ENCODE measurements around the gene MYCN. TPM values are rescaled to one million over a fixed set of nuclear protein-coding genes. Genes with fewer than 3 reads are reported as not detected.

MYCN gene
- total and polyA plus RNA-seq, 2 of the 4 experiments (the other 2 are of a cell fraction), result not detected

DNA sequence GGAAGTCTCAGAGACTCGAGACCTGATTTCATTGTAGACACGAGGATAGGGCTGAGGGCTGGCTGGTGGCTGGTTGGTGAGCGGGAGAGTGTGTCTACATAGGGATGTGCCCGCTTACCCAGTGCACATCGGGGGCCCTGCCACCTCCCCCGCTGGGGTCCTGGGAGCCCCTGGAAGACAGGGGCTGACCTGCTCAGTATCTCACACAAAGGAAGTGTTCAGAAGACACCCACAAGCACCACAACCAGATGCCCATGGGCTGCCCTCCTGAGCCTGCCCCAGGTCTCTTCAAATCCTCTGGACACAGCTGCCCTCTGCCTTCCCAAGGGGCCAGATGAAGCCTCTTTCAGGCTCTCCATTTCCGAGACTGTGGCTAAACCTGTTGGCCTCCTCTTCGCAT is 43.1 kb downstream of the MYCN start:
- Histone ChIP-seq H2AK9ac (replicated peaks; ENCODE audit: low read depth, low read length, poor library complexity) (no peak overlapping the region), H3K56ac (ENCODE audit: extremely low read depth, insufficient read depth, low read length) (no peak overlapping the region), H3K27me3 (ENCODE audit: control insufficient read depth, insufficient read depth, low read length) (no peaks in the 10 kb centered on the region), H3K4me1 (ENCODE audit: control insufficient read depth, insufficient read depth, low read length) (no peaks in the 10 kb centered on the region), H3K9me3 (ENCODE audit: control insufficient read depth, insufficient read depth, low read length) (peaks cover 53% of the 10 kb centered on the region), H2BK5ac (ENCODE audit: low read depth, low read length, poor library complexity, severe bottlenecking) (no peak overlapping the region), H2AK5ac (ENCODE audit: low read depth, low read length) (no peak overlapping the region), H2BK15ac (ENCODE audit: low read depth, low read length) (no peak overlapping the region), H3K9ac (ENCODE audit: low read depth, low read length) (no peak overlapping the region), H3K4ac (ENCODE audit: low read depth, low read length) (no peak overlapping the region), H3K4me2 (ENCODE audit: low read depth, low read length) (no peak overlapping the region), H4K91ac (ENCODE audit: insufficient read depth, low read depth, low read length) (no peak overlapping the region), H4K8ac (ENCODE audit: low read depth in 2 of 2, low read length in 2 of 2) (no peak overlapping the region), H3K14ac (replicated peaks; ENCODE audit: low read depth, low read length) (no peak overlapping the region), H3K36me3 (ENCODE audit: control insufficient read depth, insufficient read depth, low read length) (no peaks in the 10 kb centered on the region), H3K9me1 (ENCODE audit: insufficient read depth, low read length) (no peaks in the 10 kb centered on the region), H2BK120ac (ENCODE audit: low read depth, low read length) (no peak overlapping the region), H3K4me3 (ENCODE audit: insufficient read depth, low read depth, low read length) (no peak overlapping the region), H3K23ac (ENCODE audit: low read depth, low read length) (no peak overlapping the region), H2AFZ (replicated peaks; ENCODE audit: low read length, poor library complexity) (no peak overlapping the region), H3K79me1 (ENCODE audit: low read depth in 1 of 2, low read length in 2 of 2) (no peaks in the 10 kb centered on the region), H4K20me1 (ENCODE audit: insufficient read depth, low read length) (no peaks in the 10 kb centered on the region), H4K5ac (ENCODE audit: low read depth, low read length) (no peak overlapping the region), H3K18ac (ENCODE audit: low read depth, low read length) (no peak overlapping the region), H3K27ac (ENCODE audit: insufficient read depth, low read length) (no peak overlapping the region), H2BK20ac (ENCODE audit: low read depth, low read length) (no peak overlapping the region)
- no peak for ATAC-seq (ENCODE audit: low read depth)
- ChIA-PET CTCF (no interaction called here), POLR2A (ENCODE audit: unreplicated experiment) (no interaction called here)
- in situ Hi-C loops (cut with MboI; ENCODE audit: low sequenced_read_pairs) (no loop called here), dilution Hi-C loops (cut with HindIII; ENCODE audit: low sequenced_read_pairs, unreplicated experiment) (no loop called here), intact Hi-C loops (cut with micrococcal nuclease) (no loop called here)
- no TSS peak for BruUV-seq (replicated peaks)
- no peak for TF ChIP-seq RAD21 (IDR thresholded peaks at IDR 0.05; ENCODE audit: low read length)
- no peak for TF ChIP-seq POLR2A (IDR thresholded peaks at IDR 0.05; ENCODE audit: low read depth, low read length)
- no peak for TF ChIP-seq NFE2L2 (IDR thresholded peaks at IDR 0.05; ENCODE audit: low read depth, low read length)
- no peak for TF ChIP-seq MAZ (IDR thresholded peaks at IDR 0.05; ENCODE audit: borderline replicate concordance, low read depth, low read length)
- no peak for TF ChIP-seq SMC3 (IDR thresholded peaks at IDR 0.05; ENCODE audit: low read depth, low read length)
- no peak for TF ChIP-seq FOS (IDR thresholded peaks at IDR 0.05; ENCODE audit: low read depth, low read length)
- TF ChIP-seq RFX5 (IDR thresholded peaks at IDR 0.05; ENCODE audit: low read depth, low read length), result no peak
- TF ChIP-seq, protein P1, sequence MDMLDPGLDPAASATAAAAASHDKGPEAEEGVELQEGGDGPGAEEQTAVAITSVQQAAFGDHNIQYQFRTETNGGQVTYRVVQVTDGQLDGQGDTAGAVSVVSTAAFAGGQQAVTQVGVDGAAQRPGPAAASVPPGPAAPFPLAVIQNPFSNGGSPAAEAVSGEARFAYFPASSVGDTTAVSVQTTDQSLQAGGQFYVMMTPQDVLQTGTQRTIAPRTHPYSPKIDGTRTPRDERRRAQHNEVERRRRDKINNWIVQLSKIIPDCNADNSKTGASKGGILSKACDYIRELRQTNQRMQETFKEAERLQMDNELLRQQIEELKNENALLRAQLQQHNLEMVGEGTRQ (IDR thresholded peaks at IDR 0.05; ENCODE audit: low read depth, low read length), result no peak
- TF ChIP-seq MXI1 (IDR thresholded peaks at IDR 0.05; ENCODE audit: borderline replicate concordance, low read depth, low read length), result no peak
- TF ChIP-seq, protein P2, sequence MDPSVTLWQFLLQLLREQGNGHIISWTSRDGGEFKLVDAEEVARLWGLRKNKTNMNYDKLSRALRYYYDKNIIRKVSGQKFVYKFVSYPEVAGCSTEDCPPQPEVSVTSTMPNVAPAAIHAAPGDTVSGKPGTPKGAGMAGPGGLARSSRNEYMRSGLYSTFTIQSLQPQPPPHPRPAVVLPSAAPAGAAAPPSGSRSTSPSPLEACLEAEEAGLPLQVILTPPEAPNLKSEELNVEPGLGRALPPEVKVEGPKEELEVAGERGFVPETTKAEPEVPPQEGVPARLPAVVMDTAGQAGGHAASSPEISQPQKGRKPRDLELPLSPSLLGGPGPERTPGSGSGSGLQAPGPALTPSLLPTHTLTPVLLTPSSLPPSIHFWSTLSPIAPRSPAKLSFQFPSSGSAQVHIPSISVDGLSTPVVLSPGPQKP (IDR thresholded peaks at IDR 0.05; ENCODE audit: borderline replicate concordance, low read depth, low read length), result no peak
- TF ChIP-seq, protein P3, sequence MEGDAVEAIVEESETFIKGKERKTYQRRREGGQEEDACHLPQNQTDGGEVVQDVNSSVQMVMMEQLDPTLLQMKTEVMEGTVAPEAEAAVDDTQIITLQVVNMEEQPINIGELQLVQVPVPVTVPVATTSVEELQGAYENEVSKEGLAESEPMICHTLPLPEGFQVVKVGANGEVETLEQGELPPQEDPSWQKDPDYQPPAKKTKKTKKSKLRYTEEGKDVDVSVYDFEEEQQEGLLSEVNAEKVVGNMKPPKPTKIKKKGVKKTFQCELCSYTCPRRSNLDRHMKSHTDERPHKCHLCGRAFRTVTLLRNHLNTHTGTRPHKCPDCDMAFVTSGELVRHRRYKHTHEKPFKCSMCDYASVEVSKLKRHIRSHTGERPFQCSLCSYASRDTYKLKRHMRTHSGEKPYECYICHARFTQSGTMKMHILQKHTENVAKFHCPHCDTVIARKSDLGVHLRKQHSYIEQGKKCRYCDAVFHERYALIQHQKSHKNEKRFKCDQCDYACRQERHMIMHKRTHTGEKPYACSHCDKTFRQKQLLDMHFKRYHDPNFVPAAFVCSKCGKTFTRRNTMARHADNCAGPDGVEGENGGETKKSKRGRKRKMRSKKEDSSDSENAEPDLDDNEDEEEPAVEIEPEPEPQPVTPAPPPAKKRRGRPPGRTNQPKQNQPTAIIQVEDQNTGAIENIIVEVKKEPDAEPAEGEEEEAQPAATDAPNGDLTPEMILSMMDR (conservative IDR thresholded peaks at IDR 0.05; ENCODE audit: low read depth, low read length), result no peak
- no peak for TF ChIP-seq BHLHE40 (IDR thresholded peaks at IDR 0.05; ENCODE audit: low read depth, low read length)
- no peak for TF ChIP-seq CHD1 (IDR thresholded peaks at IDR 0.05; ENCODE audit: low read depth, low read length)
- 17% methylated on average over 1 of the region's 8 CpGs; no CpG with 5 or more reads in 1 of the 2 experiments for WGBS, 2 experiments (ENCODE audit: extremely low coverage in 2 of 2, insufficient read length in 1 of 2)
- no peak for DNase-seq
